ENCODE data around the gene ZIC5. TPM values are rescaled to one million over a fixed set of nuclear protein-coding genes. Genes with fewer than 3 reads are reported as not detected.
"Not testable (repeated sequence)": the region's sequence is repeated elsewhere in the genome, so short reads cannot be mapped to it uniquely, and the experiment has no call there.

Gene ZIC5
- total RNA-seq, 1 experiment from 2014 or later: 0.57 TPM

- H3K27me3 Mint-ChIP-seq (ENCODE audit: unreplicated experiment): peaks cover 20% of the 10 kb centered on the region
- no peak for TF ChIP-seq CTCF (IDR thresholded peaks at IDR 0.05; ENCODE audit: unreplicated experiment)
- H3K36me3 Mint-ChIP-seq (ENCODE audit: insufficient read depth, unreplicated experiment): no peaks in the 10 kb centered on the region
- CTCF ChIA-PET: interaction anchor here (0.6 kb wide), 1 partner anchor 36 kb away, joined by 3 read pairs; no protein-coding TSS in a partner anchor
- H3K27ac Mint-ChIP-seq (ENCODE audit: unreplicated experiment): no peak overlapping the region
- H3K4me3 Mint-ChIP-seq (ENCODE audit: low read depth, unreplicated experiment): no peak overlapping the region
- no peak for DNase-seq
- no TSS peak for BruUV-seq (replicated peaks)
- intact Hi-C loops (cut with micrococcal nuclease; ENCODE audit: unreplicated experiment): no loop called here
- no peaks in the 10 kb centered on the region for H3K4me1 Mint-ChIP-seq (ENCODE audit: low read depth, unreplicated experiment)
- no peaks in the 10 kb centered on the region for H3K9me3 Mint-ChIP-seq (ENCODE audit: low read depth, unreplicated experiment)
Measured at GRCh38 chr13:99948907-99949678, 22.5 kb downstream of the ZIC5 start.

- CTCF ChIA-PET: no interaction called here
Measured at GRCh38 chr13:99948411-99948810, 23.2 kb downstream of the ZIC5 start.

GRCh38 chr13:99947666-99948065 lies 23.9 kb downstream of the ZIC5 start:
- Mint-ChIP-seq H3K27me3 (ENCODE audit: unreplicated experiment) (peaks cover 20% of the 10 kb centered on the region), H3K4me3 (ENCODE audit: low read depth, unreplicated experiment) (no peak overlapping the region), H3K4me1 (ENCODE audit: low read depth, unreplicated experiment) (no peaks in the 10 kb centered on the region), H3K9me3 (ENCODE audit: low read depth, unreplicated experiment) (no peaks in the 10 kb centered on the region), H3K27ac (ENCODE audit: unreplicated experiment) (no peak overlapping the region), H3K36me3 (ENCODE audit: insufficient read depth, unreplicated experiment) (no peaks in the 10 kb centered on the region)
- TF ChIP-seq CTCF (IDR thresholded peaks at IDR 0.05; ENCODE audit: unreplicated experiment): no peak
- CTCF ChIA-PET: interaction anchor here (0.7 kb wide), 1 partner anchor 570 kb away, joined by 3 read pairs; no protein-coding TSS in a partner anchor
- DNase-seq: no peak
- intact Hi-C loops (cut with micrococcal nuclease; ENCODE audit: unreplicated experiment): no loop called here
- no TSS peak for BruUV-seq (replicated peaks)

More at GRCh38 chr13:99948411-99948810, 23.2 kb downstream of the ZIC5 start:
- Mint-ChIP-seq H3K4me1 (ENCODE audit: low read depth, unreplicated experiment) (no peaks in the 10 kb centered on the region), H3K4me3 (ENCODE audit: low read depth, unreplicated experiment) (no peak overlapping the region), H3K36me3 (ENCODE audit: insufficient read depth, unreplicated experiment) (no peaks in the 10 kb centered on the region), H3K27ac (ENCODE audit: unreplicated experiment) (no peak overlapping the region), H3K27me3 (ENCODE audit: unreplicated experiment) (peaks cover 20% of the 10 kb centered on the region), H3K9me3 (ENCODE audit: low read depth, unreplicated experiment) (no peaks in the 10 kb centered on the region)
- intact Hi-C loops (cut with micrococcal nuclease; ENCODE audit: unreplicated experiment): no loop called here
- BruUV-seq (replicated peaks): no TSS peak
- no peak for DNase-seq
- TF ChIP-seq CTCF (IDR thresholded peaks at IDR 0.05; ENCODE audit: unreplicated experiment): no peak

GRCh38 chr13:99945515-99945914 lies 26.1 kb downstream of the ZIC5 start:
- CTCF ChIA-PET; BruUV-seq (replicated peaks); H3K4me1 Mint-ChIP-seq (ENCODE audit: low read depth, unreplicated experiment); H3K9me3 Mint-ChIP-seq (ENCODE audit: low read depth, unreplicated experiment); DNase-seq; H3K4me3 Mint-ChIP-seq (ENCODE audit: low read depth, unreplicated experiment); intact Hi-C loops (cut with micrococcal nuclease; ENCODE audit: unreplicated experiment); H3K36me3 Mint-ChIP-seq (ENCODE audit: insufficient read depth, unreplicated experiment); H3K27ac Mint-ChIP-seq (ENCODE audit: unreplicated experiment): not testable (repeated sequence)
- peaks cover 20% of the 10 kb centered on the region for H3K27me3 Mint-ChIP-seq (ENCODE audit: unreplicated experiment)

- no peaks in the 10 kb centered on the region for H3K9me3 Mint-ChIP-seq (ENCODE audit: low read depth, unreplicated experiment)
- intact Hi-C loops (cut with micrococcal nuclease; ENCODE audit: unreplicated experiment): no loop called here
- H3K4me3 Mint-ChIP-seq (ENCODE audit: low read depth, unreplicated experiment): no peak overlapping the region
- no peak overlapping the region for H3K27ac Mint-ChIP-seq (ENCODE audit: unreplicated experiment)
- DNase-seq: no peak
- TF ChIP-seq CTCF (IDR thresholded peaks at IDR 0.05; ENCODE audit: unreplicated experiment): no peak
- no peaks in the 10 kb centered on the region for H3K36me3 Mint-ChIP-seq (ENCODE audit: insufficient read depth, unreplicated experiment)
- peaks cover 16% of the 10 kb centered on the region for H3K27me3 Mint-ChIP-seq (ENCODE audit: unreplicated experiment)
- BruUV-seq (replicated peaks): no TSS peak
- H3K4me1 Mint-ChIP-seq (ENCODE audit: low read depth, unreplicated experiment): peaks cover 8% of the 10 kb centered on the region
- CTCF ChIA-PET: interaction anchor here (0.6 kb wide), 1 partner anchor 1735 kb away, joined by 4 read pairs; no protein-coding TSS in a partner anchor
Measured at GRCh38 chr13:99944606-99945005, 27.0 kb downstream of the ZIC5 start.
